ENCODE measurements around the gene QSER1. TPM values are rescaled to one million over a fixed set of nuclear protein-coding genes. Genes with fewer than 3 reads are reported as not detected.
A peak's percentile ranks its signal among the peaks of the same experiment; 100 is the strongest.

The QSER1 gene
- total and polyA plus RNA-seq, 9 of the 15 experiments (the other 6 are each of a cell fraction or from before 2014, with no cell fraction given), result 5.8 to 33.6 (median 22.3) TPM

GRCh38 chr11:32985600-32985999 is 93.0 kb downstream of the QSER1 start (continued):
- TF ChIP-seq CBX8 (IDR thresholded peaks at IDR 0.05; ENCODE audit: borderline replicate concordance, extremely low read depth, low read depth, low read length, poor library complexity, severe bottlenecking) (no peak), SAFB2 (IDR thresholded peaks at IDR 0.05; ENCODE audit: borderline replicate concordance, low read depth, low read length, severe bottlenecking) (no peak), ZNF174 (CRISPR knock-in tag; IDR thresholded peaks at IDR 0.05) (no peak), ATF3 (IDR thresholded peaks at IDR 0.05) (no peak), ATF3 (CRISPR knock-in tag; conservative IDR thresholded peaks at IDR 0.05) (no peak), ZNF407 (IDR thresholded peaks at IDR 0.05; ENCODE audit: low read depth) (peak; percentile 61; the same call in 1 of the 2 replicates), E2F4 (CRISPR knock-in tag; IDR thresholded peaks at IDR 0.05; ENCODE audit: low read depth) (no peak), TCF3 (CRISPR knock-in tag; IDR thresholded peaks at IDR 0.05) (no peak), IRF2 (CRISPR knock-in tag; IDR thresholded peaks at IDR 0.05) (no peak), RBBP5 (IDR thresholded peaks at IDR 0.05; ENCODE audit: borderline replicate concordance, insufficient read depth, low read length, poor library complexity, severe bottlenecking) (no peak), DPF2 (IDR thresholded peaks at IDR 0.05) (peak; percentile 52; the same call in 1 of the 2 replicates)
